Measurements from ENCODE around the gene IFI27.
"Not testable (repeated sequence)": the region's sequence is repeated elsewhere in the genome, so short reads cannot be mapped to it uniquely, and the experiment has no call there.

IFI27 gene

DNA sequence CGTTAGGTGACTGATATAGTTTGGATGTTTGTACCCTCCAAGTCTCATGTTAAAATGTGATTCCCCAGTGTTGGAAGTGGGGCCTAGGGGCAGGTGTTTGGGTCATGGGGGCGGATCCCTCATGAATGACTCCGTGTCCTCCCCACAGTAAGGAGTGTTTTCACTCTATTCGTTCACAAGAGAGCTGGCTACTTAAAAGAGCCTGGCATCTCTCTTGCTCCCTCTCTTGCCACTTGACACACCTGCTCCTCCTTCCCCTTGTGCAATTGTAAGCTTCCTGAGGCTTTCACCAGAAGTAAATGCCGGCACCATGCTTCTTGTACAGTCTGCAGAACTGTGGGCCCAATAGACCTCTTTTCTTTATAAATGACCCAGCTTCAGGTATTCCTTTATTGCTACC is 16.3 kb downstream of the IFI27 start:
- no peak for DNase-seq

DNA sequence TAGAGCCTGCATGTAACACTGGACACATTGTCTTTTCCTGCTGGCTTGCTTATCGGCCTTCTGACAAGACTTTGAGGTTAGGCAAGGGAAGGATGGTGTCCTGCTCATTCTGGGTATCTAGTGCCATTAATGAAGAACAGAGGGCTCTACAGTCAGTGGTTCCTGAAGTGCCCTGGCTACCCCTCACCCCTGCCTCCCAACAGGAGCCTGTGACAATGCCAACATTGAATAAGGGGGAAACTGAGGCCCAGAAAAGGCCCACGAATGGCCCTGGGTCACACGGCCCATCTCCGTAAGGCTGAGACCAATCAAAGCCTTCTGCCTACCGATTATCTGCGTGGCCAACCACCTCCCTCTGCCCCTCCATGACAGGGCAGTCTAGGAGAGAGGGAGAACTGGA is 16.8 kb downstream of the IFI27 start:
- no peak for DNase-seq

DNA sequence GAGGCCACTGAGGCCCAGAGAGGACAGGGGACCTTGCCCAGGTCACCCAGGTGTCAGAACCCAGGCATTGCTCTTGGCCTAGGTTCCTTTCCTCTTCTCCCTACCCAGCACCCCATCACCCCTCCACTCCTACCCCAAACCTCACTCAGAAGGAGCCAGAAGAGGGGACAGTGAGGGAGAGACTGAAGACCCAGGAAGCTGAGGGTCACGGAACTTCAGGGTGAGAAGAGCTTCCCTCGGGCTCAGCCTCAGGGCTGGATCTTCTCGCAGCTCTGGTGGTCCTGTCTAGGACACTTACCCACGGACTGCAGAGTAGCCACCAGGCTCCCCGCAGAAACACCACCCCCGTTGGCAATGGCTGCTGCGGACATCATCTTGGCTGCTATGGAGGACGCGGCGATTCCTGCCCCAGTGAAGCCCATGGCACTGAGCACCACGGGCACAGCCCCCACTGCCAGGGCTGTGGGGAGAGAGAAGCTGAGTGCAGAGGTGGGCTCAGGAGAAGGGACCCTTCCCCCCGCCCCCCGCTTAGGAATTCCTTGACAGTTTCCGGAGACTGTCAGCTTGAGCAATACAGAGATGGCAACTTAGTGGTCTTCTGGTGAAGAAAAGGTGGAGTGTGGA is 17.8 kb downstream of the IFI27 start:
- DNase-seq, result no peak

DNA sequence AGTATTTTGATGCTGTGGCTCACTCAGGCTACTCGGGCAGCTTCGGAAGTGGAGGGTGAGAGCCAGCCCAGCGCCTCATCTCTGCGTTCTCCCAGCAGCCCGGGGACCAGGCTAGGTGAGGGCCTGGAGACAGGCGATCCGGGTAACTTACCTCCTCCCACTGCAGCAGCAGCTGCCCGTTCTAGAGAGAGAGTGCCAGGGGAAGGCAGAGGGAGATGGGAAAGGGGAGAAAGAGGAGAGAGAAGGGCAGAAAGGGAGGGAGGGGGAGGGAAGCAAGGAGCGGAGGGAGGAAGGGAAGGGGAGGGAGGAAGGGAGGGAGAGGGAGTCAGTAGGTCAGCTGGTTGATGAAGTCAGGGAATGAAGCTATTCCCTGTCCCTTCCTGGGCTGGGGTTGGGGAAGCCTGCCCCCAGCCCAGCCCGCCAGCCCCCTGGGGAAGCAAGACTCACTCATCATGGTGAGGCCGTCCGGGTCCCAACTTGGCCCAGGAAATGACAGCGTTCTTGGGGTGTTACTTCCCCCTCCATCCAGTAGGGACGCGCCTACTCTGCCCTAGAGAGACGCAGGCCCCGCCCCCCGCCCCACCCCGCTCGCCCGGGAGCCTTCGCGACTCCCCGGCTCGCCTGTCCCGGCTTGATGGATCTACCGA is 18.7 kb downstream of the IFI27 start, which contains the start of gene IFI27L2:
TSS of gene IFI27L2 (minus strand) at position 494 of the 647 bp plus-strand sequence. CDS start at position 454, 40 bp downstream.
- peak; percentile 59 for DNase-seq

DNA sequence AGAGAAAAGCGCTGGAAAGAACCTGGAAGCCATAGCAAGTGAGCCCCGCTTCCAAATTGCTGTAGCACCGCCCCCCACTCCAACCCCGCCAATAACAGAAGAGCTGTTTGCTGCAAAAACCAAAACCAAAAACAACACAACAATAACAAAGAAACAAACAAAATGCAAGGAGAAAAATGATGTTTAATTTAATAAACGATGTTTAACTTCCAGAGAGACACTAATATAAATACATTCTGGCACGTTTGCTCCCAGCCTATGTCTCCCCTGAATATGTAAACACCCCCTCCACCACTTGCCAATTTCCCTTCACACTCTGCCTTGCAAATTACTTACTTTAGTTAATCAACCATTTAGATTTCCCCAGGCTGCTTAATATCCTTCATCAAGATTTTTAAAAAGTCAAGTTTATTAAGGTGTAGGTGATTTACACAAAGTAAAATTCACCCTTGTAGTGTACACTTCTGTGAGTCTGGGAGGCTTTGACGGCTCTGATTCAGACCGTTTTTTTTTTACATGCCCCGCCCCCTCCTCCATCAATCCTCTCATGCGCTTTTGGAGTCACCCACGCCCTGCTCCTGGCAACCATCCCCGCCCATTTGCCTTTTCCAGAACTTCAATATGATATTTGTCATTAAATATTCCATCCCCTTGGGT is 19.4 kb downstream of the IFI27 start:
- DNase-seq, result no peak

DNA sequence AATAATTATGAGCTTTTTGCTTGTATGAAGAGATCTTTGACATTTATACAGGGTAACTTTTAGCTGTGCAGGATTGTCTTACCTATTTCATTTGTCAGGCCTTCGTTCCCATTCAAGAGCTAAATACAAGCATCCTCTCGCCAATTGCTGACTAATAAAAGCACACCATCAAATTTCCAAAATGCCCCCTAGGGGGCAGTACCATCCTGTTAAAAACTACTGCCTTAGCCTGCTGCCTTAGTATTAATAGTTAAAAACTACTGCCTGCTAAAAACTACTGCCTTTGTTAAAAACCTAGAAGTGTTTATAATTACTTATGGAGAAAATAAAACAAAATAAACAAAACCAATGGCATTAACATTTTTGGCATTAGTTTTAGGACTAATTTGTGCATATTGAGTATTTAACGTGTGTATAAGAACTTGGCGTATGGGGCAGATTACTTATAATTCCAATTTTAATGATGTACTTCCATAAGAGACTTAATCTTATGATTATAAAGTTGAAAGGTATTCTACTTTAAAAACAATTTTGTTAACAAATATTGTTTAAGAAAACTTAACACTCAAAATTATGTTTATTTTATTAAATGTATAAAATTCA is 21.9 kb downstream of the IFI27 start:
- DNase-seq, result peak; percentile 10

DNA sequence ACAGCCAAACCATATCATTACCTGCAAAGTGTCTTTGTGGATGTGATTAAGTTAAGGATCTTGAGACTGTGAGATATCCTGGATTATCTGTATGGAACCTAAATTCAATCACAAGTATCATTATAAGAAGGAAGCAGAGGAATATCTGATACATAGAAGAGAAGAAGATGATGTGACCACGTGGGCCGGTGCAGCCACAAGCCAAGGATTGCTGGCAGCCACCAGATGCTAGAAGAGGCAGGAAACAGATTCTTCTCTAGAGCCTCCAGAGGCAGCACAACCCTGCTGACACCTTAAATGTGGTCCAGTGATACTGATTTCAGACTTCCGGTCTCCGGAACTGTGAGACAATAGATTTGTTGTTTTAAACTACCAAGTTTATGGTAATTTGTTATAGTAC is 24.9 kb downstream of the IFI27 start:
- no peak for DNase-seq

DNA sequence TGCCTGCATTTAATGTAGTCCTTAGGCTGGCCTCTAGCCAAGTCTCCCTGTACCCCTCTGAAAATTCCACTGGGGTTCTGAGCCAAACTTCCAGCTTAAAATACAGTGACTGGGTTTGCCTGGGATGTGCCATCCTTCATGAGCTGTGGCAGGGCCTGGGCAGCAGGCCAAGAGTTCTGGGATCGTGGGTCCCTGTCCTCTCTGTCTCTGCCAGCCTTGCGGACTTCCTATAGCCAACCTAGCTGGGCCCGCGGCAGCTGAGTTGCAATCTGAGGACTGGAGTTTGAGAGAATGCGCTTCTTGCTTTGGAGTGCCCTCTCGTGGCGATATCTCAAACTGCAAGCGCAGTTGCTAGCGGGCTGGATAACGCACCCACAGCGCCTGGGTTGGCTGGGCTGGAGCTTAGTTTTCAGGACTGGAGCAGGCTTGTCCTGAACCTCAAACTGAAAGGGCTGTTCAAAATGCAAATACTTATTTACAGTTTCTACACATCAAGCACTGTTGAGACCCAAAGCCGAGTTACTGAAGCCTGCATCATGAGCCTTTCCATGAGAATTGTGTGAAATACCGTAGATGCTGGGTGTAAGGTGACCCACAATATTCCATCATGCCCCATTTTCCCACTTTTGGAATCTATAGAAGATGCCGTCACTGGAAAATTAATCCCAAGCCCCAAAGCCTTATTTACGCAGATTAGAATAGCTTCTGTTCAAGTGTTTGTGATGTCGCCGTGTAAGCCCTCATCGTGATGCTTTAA is 26.2 kb downstream of the IFI27 start:
- DNase-seq, result no peak

DNA sequence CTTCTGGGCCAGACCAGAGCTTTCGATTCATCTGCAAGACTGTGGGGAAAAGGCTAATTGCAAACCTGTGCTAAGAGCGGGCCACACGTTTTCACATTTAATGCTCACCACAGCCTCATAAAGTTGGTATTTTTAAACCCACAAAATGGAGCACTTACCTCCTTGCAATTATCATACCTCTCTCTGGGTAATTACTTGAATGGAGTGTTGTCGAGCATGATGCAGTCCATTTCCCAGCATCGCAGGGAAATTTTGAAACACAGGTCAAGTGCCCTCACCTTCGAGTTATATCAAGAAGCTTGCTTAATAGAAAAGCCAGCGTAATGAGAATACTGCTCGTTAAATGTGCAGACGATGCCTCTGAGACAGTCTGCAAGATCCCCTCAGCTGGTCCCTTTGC is 27.7 kb downstream of the IFI27 start:
- peak; percentile 17 for DNase-seq

DNA sequence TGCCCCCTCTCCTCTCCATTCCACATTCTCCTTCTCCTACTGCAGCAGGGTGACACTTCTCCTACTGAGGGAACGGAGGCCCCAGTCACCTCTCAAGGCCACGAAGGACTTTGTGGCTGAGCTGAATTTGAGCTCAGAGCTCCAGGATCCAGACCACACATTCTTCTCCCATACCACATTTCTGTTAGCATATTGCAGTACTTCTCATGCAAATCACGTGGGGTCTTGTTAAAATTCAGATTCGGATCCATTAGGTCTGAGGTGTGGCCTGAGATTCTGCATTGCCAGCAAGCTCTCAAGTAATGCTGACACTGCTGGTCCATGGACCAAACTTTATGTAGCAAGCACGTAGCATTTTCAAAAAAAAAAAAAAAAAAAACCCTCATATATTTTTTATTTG is 28.5 kb downstream of the IFI27 start:
- DNase-seq, result no peak

DNA sequence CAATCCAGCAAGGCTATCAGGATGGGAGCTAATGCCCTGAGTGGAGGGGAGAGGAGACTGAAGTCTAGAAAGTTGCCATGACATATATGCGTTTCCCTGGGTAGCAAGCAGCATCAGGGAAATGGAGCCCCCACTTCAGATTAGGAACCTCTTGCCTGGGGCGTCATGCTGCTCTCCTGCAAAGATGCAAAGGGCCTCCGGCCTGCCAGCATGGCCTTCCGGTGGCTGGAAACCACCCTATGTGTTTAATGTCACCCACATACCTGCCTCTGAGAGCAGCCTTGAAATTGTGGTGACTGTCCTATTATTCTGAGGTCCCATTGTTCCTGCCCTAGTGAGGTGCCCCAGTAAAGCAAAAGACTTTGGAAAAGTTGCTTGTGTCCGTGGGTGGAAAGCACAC is 28.9 kb downstream of the IFI27 start:
- no peak for DNase-seq

DNA sequence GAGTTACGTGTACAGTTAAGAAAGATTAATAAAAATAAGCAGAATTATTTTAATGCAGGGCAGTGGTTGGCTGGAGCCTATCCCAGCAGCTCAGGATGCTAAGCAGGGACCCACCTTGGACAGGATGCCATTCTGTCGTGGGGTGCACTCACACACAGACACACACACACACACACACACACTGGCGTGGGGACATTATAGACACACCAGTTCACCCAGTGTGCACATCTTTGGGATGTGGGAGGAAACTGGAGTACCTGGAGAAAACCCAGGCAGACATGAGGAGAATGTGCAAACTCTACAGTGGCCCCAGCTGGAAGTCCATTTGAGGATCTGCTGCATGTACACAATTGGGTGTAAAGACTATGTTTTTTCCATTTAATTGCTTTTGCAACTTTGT is 31.7 kb downstream of the IFI27 start:
- no peak for DNase-seq

DNA sequence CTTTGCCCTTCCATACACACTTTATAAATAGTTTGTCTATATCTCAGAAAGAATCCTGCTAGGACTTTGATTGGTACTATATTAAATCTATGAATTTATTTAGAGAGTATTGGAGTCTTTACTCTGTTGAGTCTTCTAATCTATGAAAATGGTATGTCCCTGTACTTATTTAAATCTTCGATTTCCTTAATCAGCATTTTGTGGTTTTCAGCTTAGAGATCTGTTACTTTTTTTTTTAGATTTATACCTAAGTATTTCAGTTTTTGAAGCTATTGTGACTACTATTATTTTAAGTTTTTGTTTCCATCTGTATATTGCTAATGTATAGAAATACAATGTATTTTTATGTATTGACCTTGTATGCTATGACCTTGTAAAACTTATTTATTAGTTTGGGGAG is 32.3 kb downstream of the IFI27 start:
- no peak for DNase-seq

DNA sequence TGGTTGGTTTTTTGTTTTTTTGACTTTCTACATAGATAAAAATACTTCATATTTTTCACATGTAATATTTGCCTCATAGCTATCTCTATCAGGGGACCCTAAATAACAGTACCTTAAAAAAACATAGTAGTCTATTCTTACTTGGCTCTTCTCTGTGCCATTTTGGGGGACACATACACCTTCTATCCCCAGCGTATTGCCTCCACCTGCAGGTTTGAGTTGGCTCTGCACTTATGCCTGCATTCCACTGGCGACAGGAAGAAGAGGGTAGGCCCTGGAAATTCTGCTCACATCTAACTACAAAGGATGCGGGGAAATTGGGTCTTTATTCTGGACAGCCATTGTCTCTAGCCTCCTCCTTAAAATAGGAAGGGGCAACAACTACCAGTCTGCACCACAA is 32.7 kb downstream of the IFI27 start:
- DNase-seq, result no peak

DNA sequence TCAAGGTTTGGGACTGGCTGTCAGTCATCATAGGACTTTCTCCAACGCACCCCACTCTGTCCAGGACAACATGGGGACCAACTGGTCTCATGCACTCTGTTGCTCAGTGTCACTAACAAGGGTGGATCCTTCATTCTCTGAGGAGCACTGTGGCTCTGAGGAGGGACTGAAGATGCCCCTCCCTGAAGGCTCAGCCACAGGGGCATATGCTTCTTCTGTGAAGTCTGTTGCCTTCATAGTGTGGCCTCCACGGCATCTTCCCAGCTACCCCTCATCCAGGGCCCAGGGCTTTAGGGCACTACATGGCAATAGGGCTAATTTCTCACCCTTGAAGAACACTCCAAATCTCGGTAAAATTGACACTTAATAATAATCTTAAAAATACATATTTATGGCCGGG is 33.2 kb downstream of the IFI27 start:
- no peak for DNase-seq

DNA sequence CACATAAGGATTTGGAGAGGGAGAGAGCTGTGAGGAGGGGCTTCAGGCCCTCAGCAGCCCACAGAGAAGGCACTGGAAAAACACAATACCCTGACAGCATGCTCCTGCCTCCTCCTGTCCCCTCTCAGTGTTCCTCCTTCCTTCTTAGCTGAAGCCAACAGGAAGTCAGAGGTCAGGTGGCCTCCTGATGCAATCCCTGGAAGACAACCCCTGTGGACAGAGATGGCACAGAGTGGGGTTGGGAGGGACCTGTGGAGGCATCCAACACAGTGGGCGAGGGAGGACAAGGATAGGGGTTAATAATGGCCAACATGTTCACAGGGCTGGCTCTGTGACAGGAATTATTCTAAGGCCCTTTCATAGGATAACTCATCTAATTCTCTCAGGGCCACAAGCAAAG is 34.2 kb downstream of the IFI27 start:
- no peak for DNase-seq

DNA sequence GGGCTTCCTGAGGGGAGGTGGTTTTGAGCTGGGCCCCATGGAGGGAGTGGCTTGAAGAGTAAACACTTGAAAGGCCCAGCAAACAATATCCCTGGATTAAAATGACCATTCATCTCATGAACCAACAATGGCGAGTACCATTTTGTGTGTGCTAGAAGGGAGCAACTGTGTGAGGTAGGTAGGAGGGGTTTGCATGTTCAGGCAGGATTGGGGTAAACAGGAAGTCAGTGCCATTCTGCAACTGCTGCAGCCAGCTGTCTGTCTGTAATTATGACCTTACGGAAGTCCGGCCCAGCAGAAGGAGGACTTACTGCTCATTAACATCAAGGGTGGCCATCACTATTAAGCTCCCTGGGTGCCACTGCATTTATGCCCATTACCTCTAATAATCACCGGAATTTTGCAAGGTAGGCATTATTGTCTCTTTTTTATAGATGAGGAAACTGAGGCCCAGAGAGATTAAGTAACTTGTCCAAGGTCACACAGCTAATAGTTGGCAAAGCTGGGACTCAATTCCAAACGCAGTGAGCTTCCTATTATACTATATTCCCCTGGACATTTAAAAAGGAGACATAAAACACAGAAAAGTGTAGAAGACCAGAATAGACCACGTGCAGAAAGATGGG is 35.5 kb downstream of the IFI27 start:
- no peak for DNase-seq

DNA sequence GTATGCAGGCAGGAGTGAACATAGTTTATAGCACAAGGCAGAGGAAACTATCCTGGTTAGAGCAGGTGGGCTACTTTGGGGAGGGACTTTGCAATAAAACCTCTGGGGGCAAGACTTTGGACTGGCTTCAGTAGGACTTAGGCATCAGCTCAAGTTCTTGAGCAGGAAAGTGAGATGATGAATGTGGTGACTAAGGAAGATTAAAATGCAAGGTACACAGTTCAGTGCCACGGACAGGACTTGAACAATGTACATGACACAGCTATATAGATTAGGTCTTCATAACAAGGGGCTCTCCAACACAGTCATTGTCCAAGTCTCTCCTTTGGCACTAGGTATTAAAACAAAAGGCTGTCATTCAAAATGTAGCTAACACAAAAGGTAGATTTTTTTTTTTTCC is 42.1 kb downstream of the IFI27 start:
- DNase-seq, result no peak

DNA sequence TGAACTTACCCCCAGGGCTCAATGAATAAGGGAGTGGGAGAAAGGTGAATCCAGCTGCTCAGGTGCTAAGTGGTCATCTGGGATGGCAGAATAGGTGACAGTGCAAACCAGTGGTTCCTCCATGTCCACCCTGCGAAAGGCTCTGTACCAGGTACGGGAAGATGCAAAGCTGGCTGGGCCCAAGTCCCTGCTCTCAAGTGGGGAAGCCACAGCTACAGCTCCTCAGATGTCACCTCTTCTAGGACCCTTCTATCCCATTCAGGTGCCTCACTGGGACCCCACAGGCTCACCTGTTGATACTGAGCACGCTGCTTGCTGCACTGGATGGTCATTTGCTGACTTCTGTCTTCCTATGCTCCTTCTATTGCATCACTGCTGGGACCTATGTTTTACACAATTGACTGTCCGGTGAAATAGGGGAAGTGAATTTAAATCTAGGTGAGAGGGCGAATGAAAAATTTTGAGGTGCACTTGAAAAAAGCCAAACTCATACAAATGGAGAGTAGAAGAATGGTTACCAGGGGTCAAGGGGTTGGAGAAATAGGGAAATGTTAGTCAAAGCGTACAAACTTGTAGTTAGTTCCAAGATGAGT is 43.3 kb downstream of the IFI27 start:
- DNase-seq, result no peak

DNA sequence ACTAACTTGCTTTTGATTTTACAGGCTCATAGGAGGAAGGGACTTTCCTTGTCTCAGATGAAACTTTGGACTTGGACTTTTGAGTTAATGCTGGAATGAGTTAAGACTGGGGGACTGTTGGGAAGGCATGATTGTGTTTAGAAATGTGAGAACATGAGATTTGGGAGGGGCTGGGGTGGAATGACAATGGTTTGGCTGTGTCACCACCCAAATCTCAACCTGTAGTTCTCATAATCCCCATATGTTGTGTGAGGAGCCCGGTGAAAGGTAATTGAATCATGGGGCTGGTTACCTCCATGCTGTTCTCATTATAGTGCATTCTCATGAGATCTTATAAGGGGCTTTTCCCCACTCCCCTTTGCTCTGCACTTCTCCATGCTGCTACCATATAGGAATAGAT is 45.6 kb downstream of the IFI27 start:
- not testable (repeated sequence) for DNase-seq

DNA sequence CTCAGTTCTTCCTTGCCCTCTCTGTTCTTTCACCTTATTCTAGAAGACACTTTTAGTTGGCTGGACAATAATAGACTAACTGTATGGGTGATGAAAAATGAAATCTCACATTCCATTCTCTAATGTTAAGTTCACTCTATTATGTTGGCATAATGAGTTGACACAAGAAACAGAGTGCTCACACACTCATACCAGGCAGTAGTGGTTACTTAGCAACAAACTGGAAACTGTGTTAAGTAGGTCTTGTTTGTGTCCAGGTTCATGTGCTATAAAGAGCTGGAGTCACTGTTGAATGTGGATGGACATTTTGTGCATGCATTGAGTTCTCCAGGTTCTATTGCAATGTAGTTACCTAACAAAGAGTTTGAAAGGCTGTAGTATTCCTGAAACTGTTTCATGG is 46.7 kb downstream of the IFI27 start:
- no peak for DNase-seq

DNA sequence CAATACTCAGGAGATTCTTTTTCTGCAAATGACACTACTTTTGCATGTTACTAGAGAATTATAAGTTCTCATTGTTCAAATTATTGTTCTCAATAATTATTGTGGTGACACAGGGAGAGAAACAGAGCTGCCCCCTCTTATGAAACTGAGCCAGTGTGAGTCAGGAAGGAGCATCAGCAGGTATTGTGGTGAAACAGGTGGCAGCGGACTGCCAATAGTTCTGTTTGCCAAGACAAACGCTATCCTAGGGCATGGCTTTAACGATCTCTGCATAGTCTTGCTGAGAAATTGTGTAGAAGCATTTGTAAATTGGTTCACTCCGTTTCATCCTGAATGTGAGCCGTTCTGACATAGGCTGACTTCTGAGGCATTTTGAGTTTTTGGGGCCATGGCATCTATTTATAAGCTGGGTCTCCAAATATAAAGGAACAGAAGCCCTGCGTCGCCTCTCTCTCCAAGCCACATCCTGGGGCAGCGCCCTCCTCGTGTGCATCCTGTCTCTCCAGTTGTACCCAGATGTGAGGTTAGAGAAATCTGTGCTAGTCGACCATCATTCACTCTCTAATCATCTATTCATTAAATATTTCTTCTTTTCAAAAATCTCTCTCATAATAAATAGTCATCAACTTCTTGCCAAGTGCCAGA is 47.8 kb downstream of the IFI27 start:
- DNase-seq, result no peak

Data from NCI-H1436 treated with DMSO at 0.1 percent for 48 hours (cell line).